ENCODE results near the gene KRTAP5-6. TPM values are rescaled to one million over a fixed set of nuclear protein-coding genes. Genes with fewer than 3 reads are reported as not detected.

Gene KRTAP5-6
- total and polyA plus RNA-seq, 8 donors = not detected

DNA sequence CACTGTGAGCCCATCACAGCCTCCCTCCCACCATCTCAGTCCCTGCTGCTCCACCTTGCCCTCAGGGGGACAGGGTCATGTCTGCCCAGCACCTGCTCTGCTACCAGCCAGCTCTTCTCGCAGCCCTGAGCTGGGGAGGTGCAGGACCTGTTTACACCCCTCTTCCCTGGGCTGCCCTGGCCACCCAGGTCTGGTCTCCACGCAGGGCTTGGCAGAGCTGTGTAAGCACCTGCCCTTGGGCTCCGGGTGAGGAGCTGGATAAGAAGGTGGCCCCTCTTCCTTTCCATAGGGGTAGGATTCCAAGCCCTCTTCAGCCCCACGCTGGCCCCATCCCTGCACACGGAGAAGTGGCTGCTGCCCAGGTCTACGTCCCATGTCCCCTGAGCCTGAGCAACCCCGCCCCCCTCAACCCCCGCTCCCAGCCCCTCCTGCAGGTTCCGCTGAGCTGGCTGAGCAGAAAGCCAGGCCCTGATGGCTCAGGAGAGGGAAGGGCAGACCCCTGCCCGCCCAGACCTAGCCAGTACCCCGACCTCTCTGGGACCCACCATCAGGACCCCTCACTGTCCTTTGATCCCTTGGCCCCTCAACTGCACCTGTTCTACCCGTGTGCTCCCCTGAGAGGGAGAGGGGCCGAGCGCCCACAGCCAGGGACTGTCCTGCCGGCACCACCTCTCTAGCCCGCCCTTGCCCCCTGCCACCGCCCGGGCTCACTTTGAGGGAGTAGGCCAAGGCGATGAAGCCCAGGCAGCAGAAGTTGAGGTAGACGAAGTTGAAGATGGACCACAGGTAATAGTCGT is 50.2 kb downstream of the KRTAP5-6 start:
- TF ChIP-seq, protein P1, sequence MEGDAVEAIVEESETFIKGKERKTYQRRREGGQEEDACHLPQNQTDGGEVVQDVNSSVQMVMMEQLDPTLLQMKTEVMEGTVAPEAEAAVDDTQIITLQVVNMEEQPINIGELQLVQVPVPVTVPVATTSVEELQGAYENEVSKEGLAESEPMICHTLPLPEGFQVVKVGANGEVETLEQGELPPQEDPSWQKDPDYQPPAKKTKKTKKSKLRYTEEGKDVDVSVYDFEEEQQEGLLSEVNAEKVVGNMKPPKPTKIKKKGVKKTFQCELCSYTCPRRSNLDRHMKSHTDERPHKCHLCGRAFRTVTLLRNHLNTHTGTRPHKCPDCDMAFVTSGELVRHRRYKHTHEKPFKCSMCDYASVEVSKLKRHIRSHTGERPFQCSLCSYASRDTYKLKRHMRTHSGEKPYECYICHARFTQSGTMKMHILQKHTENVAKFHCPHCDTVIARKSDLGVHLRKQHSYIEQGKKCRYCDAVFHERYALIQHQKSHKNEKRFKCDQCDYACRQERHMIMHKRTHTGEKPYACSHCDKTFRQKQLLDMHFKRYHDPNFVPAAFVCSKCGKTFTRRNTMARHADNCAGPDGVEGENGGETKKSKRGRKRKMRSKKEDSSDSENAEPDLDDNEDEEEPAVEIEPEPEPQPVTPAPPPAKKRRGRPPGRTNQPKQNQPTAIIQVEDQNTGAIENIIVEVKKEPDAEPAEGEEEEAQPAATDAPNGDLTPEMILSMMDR (IDR thresholded peaks at IDR 0.05) = no peak
- Histone ChIP-seq H3K27ac (no peak overlapping the region), H3K36me3 (no peaks in the 10 kb centered on the region), H3K9me3 (no peaks in the 10 kb centered on the region), H3K4me3 (no peak overlapping the region), H3K4me1 (peaks cover 0 to 8% (median 0%) of the 10 kb centered on the region in 3 donors), H3K27me3 (no peaks in the 10 kb centered on the region)
- 88 to 93% methylated on average over 21 of the region's 21 CpGs for WGBS, 2 donors
- intact Hi-C loops (cut with DNase I) = no loop called here
- FAIRE-seq (no peak), DNase-seq (no peak), ATAC-seq (no peak)

Other genes starting within 250 kb of the KRTAP5-6 start
- gene MOB2, start 210.4 kb upstream of the KRTAP5-6 start, total RNA-seq = 10 to 100 TPM; 13.7 to 23.3 (median 17.7) TPM
- gene MOB2, start 210.4 kb upstream of the KRTAP5-6 start, polyA plus RNA-seq = 10 to 100 TPM; 25.1 to 30.4 TPM
- 10 to 100 TPM in 4 of 6 donors, 1 to 10 TPM in 2; 6.4 to 23.5 (median 14.3) TPM for gene DUSP8, start 124.9 kb upstream of the KRTAP5-6 start, total RNA-seq
- 10 to 100 TPM; 11.8 to 12.7 TPM for gene DUSP8, start 124.9 kb upstream of the KRTAP5-6 start, polyA plus RNA-seq
- not detected for gene KRTAP5-1, start 111.9 kb upstream of the KRTAP5-6 start, total RNA-seq
- gene KRTAP5-1, start 111.9 kb upstream of the KRTAP5-6 start, polyA plus RNA-seq = under 1 TPM in 1 of 2 donors, not detected in 1; 0.46 TPM
- not detected for gene KRTAP5-2, start 98.9 kb upstream of the KRTAP5-6 start, total RNA-seq
- under 1 TPM in 1 of 2 donors, not detected in 1; 0.15 TPM for gene KRTAP5-2, start 98.9 kb upstream of the KRTAP5-6 start, polyA plus RNA-seq
- gene KRTAP5-3, start 88.7 kb upstream of the KRTAP5-6 start, total RNA-seq = not detected
- gene KRTAP5-3, start 88.7 kb upstream of the KRTAP5-6 start, polyA plus RNA-seq = not detected
- gene KRTAP5-4, start 75.1 kb upstream of the KRTAP5-6 start, total RNA-seq = not detected
- gene KRTAP5-4, start 75.1 kb upstream of the KRTAP5-6 start, polyA plus RNA-seq = not detected
- not detected for gene KRTAP5-5, start 67.4 kb upstream of the KRTAP5-6 start, total RNA-seq
- under 1 TPM in 1 of 2 donors, not detected in 1; 0.19 TPM for gene KRTAP5-5, start 67.4 kb upstream of the KRTAP5-6 start, polyA plus RNA-seq
- 1 to 10 TPM in 1 of 6 donors, under 1 TPM in 5; 0.28 to 2.0 (median 0.45) TPM for gene IFITM10, start 53.4 kb downstream of the KRTAP5-6 start, total RNA-seq
- gene IFITM10, start 53.4 kb downstream of the KRTAP5-6 start, polyA plus RNA-seq = under 1 TPM; 0.53 to 0.56 TPM
- gene CTSD, start 66.7 kb downstream of the KRTAP5-6 start, total RNA-seq = 100 to 1,000 TPM; 231 to 596 (median 310) TPM
- 100 to 1,000 TPM; 279 to 422 TPM for gene CTSD, start 66.7 kb downstream of the KRTAP5-6 start, polyA plus RNA-seq
- 10 to 100 TPM in 3 of 6 donors, 1 to 10 TPM in 3; 3.6 to 34.2 (median 12.2) TPM for gene SYT8, start 137.8 kb downstream of the KRTAP5-6 start, total RNA-seq
- gene SYT8, start 137.8 kb downstream of the KRTAP5-6 start, polyA plus RNA-seq = 10 to 100 TPM; 43.7 to 64.8 TPM
- gene TNNI2, start 141.8 kb downstream of the KRTAP5-6 start, total RNA-seq = 1 to 10 TPM in 5 of 6 donors, not detected in 1; 2.5 to 8.7 (median 6.2) TPM
- 10 to 100 TPM; 28.9 to 57.4 TPM for gene TNNI2, start 141.8 kb downstream of the KRTAP5-6 start, polyA plus RNA-seq
- 10 to 100 TPM in 3 of 6 donors, 1 to 10 TPM in 3; 2.4 to 26.8 (median 8.4) TPM for gene LSP1, start 155.9 kb downstream of the KRTAP5-6 start, total RNA-seq
- 10 to 100 TPM in 1 of 2 donors, 1 to 10 TPM in 1; 8.6 to 20.6 TPM for gene LSP1, start 155.9 kb downstream of the KRTAP5-6 start, polyA plus RNA-seq
- gene PRR33, start 194.7 kb downstream of the KRTAP5-6 start, total RNA-seq = not detected
- not detected for gene PRR33, start 194.7 kb downstream of the KRTAP5-6 start, polyA plus RNA-seq
- gene TNNT3, start 222.5 kb downstream of the KRTAP5-6 start, total RNA-seq = 1 to 10 TPM in 2 of 6 donors, under 1 TPM in 4; 0.24 to 2.0 (median 0.70) TPM
- gene TNNT3, start 222.5 kb downstream of the KRTAP5-6 start, polyA plus RNA-seq = 1 to 10 TPM; 3.1 to 6.6 TPM